GM19035 (cell line): Measurements from ENCODE around the gene CCSER2.
"Not testable (repeated sequence)": the region's sequence is repeated elsewhere in the genome, so short reads cannot be mapped to it uniquely, and the experiment has no call there.

Experiments
- ATAC-seq: cut with Tn5 transposase; IDR thresholded peaks from one replicate; pipeline ENCODE4 v1.9.1; 2021; ENCODE audit not compliant: unreplicated experiment

Gene CCSER2

GRCh38 chr10:84343831-84344230 is 15.4 kb downstream of the CCSER2 start:
- ATAC-seq: no peak

- no peak for ATAC-seq
Measured at GRCh38 chr10:84344526-84344925, 16.1 kb downstream of the CCSER2 start.

- ATAC-seq: not testable (repeated sequence)
Measured at GRCh38 chr10:84347575-84348002, 19.2 kb downstream of the CCSER2 start.

- no peak for ATAC-seq
Measured at GRCh38 chr10:84348447-84348846, 20.1 kb downstream of the CCSER2 start.

GRCh38 chr10:84348860-84349259 is 20.5 kb downstream of the CCSER2 start:
- no peak for ATAC-seq

GRCh38 chr10:84352251-84352842 is 24.0 kb downstream of the CCSER2 start:
- ATAC-seq: peak; percentile 95

GRCh38 chr10:84353052-84353803 is 24.8 kb downstream of the CCSER2 start:
- ATAC-seq: no peak

- no peak for ATAC-seq
Measured at GRCh38 chr10:84354623-84355022, 26.2 kb downstream of the CCSER2 start.

- ATAC-seq: no peak
Measured at GRCh38 chr10:84355106-84355505, 26.7 kb downstream of the CCSER2 start.

- ATAC-seq: no peak
Measured at GRCh38 chr10:84356928-84357327, 28.5 kb downstream of the CCSER2 start.

- no peak for ATAC-seq
Measured at GRCh38 chr10:84358743-84359142, 30.4 kb downstream of the CCSER2 start.

GRCh38 chr10:84360637-84361365 is 32.4 kb downstream of the CCSER2 start:
- no peak for ATAC-seq

- no peak for ATAC-seq
Measured at GRCh38 chr10:84365335-84365881, 37.0 kb downstream of the CCSER2 start.

GRCh38 chr10:84366041-84366440 is 37.7 kb downstream of the CCSER2 start:
- no peak for ATAC-seq

- no peak for ATAC-seq
Measured at GRCh38 chr10:84367256-84367655, 38.9 kb downstream of the CCSER2 start.

GRCh38 chr10:84368828-84369227 is 40.4 kb downstream of the CCSER2 start:
- ATAC-seq: no peak

GRCh38 chr10:84370283-84370682 is 41.9 kb downstream of the CCSER2 start:
- no peak for ATAC-seq

- no peak for ATAC-seq
Measured at GRCh38 chr10:84371944-84372343, 43.6 kb downstream of the CCSER2 start.

- ATAC-seq: no peak
Measured at GRCh38 chr10:84373000-84373399, 44.6 kb downstream of the CCSER2 start.

GRCh38 chr10:84374455-84374854 is 46.1 kb downstream of the CCSER2 start:
- ATAC-seq: no peak

GRCh38 chr10:84375011-84375410 is 46.6 kb downstream of the CCSER2 start:
- ATAC-seq: peak; percentile 58

- no peak for ATAC-seq
Measured at GRCh38 chr10:84375881-84376280, 47.5 kb downstream of the CCSER2 start.
